EH (cell line): ENCODE results near the gene HOXB5.

Experiments used
- DNase-seq: peaks from one replicate; pipeline ENCODE4 v3.0.0-alpha.2; 2015; ENCODE audit warnings: low read depth

Gene HOXB5

DNA sequence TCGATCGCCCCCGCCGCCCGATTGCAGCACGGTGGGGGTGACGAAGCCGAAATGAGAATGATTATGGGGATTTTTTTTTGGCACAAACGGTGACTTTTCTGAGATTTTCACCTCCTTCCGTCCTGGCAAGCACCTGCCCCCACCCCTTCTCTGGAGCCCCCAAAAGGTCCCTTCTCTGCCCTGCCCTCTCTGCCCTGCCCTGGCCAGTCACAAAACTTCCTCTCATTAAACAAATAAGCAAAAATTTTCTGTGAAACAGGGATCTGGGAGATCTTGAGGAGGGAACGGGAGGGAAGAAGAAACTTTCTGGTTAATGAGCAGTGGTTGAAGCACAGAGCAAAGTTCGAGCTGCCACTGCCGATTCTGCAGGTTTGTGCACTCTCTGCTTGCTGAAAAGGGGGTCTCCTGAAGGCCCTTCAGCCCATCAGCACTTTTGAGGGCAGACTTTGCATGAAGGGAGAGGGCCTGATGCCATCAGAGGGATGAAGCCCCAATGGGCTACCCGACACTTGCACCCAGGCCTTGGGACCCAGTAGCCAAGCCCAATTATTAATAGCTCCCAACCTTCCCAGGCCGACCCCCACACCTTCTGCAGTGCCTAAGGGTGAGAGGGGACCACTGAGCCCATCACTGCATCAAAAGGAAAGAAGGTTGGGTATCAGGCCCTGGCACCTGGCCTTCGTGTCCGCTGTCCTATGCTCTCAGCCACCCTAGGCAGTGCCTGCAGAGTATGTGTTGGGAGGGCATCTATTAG lies 22.6 kb upstream of the HOXB5 start:
- no peak for DNase-seq

- no peak for DNase-seq
Measured at GRCh38 chr17:48615047-48615962, 21.7 kb upstream of the HOXB5 start, which contains the start of gene HOXB8. Gene HOXB8, minus strand, starts transcription at chr17:48615292. Its CDS starts 588 bp downstream, at chr17:48614704.

DNA sequence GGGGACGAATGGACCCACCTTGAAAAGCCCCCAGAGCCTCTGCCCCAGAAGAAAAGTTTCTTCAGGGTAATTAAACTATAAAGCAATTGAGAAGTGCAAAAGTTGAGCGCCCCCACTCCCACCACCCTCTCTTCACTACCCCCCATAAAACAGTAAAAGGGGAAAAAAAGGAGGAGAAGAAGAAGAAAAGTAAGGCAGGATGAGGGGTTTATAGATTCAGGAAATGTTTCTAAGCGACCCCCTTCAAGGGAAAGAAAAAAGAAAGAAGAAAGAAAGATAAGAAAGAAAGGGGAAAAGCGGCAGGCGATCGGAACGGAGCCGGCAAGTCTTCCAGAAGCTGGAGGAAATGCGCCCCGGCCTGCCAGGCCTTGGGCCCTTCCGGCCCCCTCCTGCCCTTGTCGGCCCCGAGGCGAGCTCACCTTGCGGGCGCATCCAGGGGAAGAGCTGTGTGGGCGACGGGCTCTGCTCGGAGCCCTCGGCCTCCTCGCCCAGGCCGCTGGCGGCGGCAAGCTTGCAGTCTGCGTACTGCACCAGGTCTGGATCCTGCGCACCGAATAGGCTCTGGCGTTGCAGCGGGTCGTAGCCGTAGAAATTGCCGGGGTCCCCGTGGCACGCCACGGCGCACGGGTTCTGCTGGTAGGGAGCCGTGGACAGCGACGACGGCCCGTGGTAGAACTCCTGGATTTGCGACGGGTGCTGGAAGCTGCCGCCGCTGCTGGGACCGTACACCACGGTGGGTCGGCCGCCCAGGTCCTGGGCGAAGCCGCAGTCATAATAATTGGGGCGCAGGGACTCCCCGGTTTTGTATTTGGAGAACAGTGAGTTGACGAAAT lies 20.5 kb upstream of the HOXB5 start:
- DNase-seq, result no peak

- DNase-seq, result no peak
Measured at GRCh38 chr17:48612854-48613691, 19.5 kb upstream of the HOXB5 start.

GRCh38 chr17:48612456-48612853 lies 18.9 kb upstream of the HOXB5 start:
- no peak for DNase-seq

GRCh38 chr17:48611681-48612455 lies 18.3 kb upstream of the HOXB5 start:
- DNase-seq, result no peak

- no peak for DNase-seq
Measured at GRCh38 chr17:48611213-48611612, 17.6 kb upstream of the HOXB5 start.

DNA sequence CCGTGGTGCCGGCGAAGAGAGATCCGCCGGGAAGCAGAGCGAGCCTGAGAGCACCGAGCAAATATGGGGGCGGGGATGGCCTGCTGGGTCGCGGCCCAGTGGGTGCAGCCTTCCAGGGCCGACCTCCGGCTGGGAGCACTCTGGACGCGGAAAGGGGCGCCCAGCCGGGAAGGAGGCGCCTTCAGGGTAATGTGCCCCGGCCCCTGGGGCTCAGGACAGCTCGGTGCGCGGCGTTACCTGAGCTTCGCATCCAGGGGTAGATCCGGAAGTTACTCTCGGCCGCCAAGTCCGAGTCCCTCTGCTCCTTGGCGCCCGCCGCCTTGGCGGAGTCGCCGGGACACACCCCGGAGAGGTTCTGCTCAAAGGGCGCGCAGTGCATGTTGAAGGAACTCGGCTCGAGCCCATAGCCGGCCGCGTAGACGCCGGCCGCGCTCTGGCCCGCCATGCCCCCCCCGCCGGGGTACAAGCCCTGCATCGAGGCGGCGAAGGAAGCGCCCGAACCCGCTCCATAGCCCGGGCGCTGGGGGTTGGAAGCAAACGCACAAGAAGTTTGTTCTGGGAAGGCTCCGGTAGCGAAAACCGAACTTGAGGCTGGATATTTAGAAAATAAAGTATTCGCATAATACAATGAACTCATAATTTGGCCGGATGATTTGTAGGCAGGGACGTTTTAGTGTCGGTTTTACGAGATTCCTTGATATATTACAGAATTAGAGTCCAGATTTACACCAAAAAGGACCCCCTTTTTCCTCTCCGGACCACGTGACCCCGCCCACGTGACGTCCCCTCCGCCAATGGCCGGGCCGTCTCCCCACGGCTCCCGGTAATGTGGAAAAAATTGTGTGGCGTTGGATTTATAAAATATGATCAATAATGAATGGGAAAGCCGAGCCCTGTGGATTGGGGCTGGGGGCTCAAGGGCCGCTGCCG lies 17.0 kb upstream of the HOXB5 start, which contains the start of gene HOXB7:
HOXB7 (minus strand) TSS at position 736 of the 930 bp plus-strand sequence; CDS start at position 637, 99 bp downstream.
- DNase-seq, result no peak

GRCh38 chr17:48609759-48610281 lies 16.2 kb upstream of the HOXB5 start:
- DNase-seq, result no peak

DNA sequence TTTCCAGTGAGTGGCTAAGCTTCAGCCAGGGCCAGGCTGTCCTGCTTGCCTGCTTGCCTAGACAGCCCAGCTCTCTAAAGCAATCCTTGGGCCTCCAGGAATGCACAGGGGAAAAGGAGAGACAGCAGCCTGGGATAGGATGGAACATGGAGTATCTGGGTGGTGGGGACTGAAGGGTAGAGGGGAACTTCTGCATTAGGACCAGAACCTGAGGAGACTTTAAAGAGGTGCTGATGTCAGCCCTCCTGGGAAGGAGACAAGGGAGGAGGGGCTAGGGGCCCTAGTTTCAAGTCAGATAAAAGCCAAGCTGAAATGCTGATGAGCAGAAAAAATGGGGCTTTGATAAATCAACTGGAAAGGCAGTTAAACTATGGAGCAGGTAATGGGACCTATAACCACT lies 15.5 kb upstream of the HOXB5 start:
- no peak for DNase-seq

DNA sequence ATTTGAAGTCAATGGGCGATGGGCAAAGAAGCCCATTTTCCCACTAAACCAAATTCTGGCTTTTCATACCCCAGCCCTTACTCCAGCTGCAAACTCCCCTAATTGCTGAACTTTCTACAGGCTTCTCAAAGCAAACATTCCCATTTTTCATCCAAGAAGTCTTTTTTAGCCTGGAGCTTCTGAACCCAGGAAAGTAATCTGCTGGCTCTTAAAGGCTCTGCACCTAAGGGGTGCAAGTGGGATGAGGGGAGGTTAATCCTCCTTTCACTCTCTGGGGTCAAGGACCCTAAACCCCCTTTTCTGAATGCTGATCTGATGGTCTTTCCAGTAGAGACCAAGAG lies 14.9 kb upstream of the HOXB5 start:
- DNase-seq, result no peak

DNA sequence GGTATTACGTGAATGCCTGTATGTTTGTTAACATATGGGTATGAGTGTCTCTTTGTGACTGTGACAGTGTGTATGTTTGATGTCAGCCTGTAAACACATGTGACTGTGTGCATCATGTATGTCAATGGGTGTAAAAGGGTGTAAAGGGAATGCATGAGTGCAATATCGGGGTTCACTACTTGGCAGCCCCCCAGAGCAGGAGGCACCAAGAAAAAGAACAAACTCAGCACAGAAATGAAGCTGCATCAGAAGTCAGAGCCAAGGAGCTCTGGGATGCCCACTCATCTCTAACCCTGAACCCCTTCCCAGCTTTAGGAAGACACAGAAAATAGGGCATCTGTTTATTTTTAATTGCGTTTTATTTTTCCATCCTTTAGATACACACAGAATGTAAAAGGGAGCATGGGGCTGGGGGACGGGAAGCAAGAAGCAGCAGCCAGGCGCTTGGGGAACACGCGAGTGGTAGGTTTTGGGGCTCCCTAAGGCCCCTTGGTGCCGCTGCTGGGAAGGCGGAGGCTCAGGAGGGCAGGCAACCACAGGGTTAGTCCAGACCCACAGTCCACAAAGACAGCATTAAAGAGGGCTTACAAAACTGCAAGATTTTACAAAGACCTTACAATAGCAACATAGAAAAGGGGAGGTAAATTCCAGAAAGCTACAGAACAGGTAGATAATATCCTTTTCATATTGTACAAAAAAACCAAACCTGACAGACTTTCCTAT lies 13.5 kb upstream of the HOXB5 start:
- DNase-seq, result no peak

DNA sequence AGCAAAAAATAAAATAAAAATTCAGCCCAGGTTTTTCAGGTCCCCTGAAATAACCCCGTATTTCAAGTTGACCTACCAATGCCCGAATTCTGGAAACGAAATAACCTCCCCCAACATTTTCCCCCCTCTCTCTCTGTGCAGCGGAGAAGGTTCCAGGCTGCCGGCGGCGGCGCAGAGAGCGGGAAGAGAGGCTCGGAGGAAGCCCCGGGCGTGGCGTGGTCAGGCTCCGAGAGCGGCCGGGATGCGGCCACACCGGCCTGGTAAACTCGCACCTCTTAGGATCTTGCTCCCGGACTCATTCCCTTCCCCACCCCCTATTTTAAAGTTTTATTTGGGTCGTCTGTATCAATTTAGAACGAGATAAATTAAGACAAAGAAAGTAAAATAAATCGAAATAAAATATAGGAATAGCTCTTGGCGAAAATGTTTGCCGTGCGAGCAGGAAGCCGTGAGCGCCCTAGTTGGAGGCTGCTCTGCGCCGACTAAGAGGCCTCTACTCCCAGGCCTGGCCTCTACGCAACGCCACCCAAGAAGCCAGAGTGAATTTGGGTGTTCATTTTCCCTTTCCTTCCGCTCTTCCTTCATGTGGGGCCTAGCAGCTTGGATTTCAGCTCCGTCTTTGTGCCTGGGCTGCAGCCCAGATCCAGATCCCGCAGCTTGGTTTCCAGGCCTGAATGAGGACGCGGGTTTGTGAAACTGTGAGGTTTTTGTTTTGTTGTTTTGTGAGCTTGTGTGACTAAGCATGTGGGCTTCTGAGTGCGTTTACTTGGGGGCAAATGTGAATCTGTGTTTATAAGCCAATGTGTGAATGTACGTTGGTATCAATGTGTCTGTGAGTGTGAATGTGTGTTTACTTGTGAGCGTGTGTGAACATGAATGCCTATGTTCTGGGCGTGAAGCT lies 12.7 kb upstream of the HOXB5 start:
- no peak for DNase-seq

- no peak for DNase-seq
Measured at GRCh38 chr17:48605409-48605919, 11.9 kb upstream of the HOXB5 start.

- DNase-seq, result no peak
Measured at GRCh38 chr17:48604770-48605329, 11.3 kb upstream of the HOXB5 start, which contains the start of gene HOXB6. Gene HOXB6, minus strand, starts transcription at chr17:48604986. Its CDS starts 6,836 bp downstream, at chr17:48598150.

- no peak for DNase-seq
Measured at GRCh38 chr17:48603959-48604769, 10.6 kb upstream of the HOXB5 start.
